AG04449 (cell line): ENCODE results near the gene RASL10A.

Experiments used
- CTCF ChIA-PET: fragments of 350-600 bp; formaldehyde crosslinking; extraction: SDS; loops from one replicate; lab custom pipeline; 2021; ENCODE audit warnings: antibody characterized with exemption; lab: Yijun Ruan, JAX
- POLR2A ChIA-PET: fragments of 400-600, 350-600 bp; formaldehyde crosslinking; extraction: SDS; loops from one replicate; lab custom pipeline; 2020; ENCODE audit warnings: antibody characterized with exemption, inconsistent platforms; lab: Yijun Ruan, JAX
- DNase-seq: peaks from one replicate; pipeline ENCODE4 v3.0.0-alpha.2; 2010; ENCODE audit warnings: low read depth, low spot score
- H3K4me3 ChIP-seq: 2 replicates; pipeline ENCODE4 v1.5.1; 2011; ENCODE audit warnings: low read depth, mild to moderate bottlenecking, control low read depth, low read length
- CTCF ChIP-seq: IDR thresholded peaks from one replicate; pipeline ENCODE4 v1.5.1; 2011; ENCODE audit warnings: mild to moderate bottlenecking, moderate library complexity, low read length, control low read depth, inconsistent platforms; ENCODE audit not compliant: insufficient read depth; ENCODE audit errors: missing control alignments

Gene RASL10A

GRCh38 chr22:29302681-29303465 lies 12.6 kb downstream of the RASL10A start:
- TF ChIP-seq CTCF: no peak
- no peak overlapping the region for H3K4me3 ChIP-seq
- DNase-seq: no peak
- ChIA-PET POLR2A (no interaction called here), CTCF (interaction anchor here (1.1 to 1.7 kb wide), 4 partner anchors 9 to 57 kb away, joined by 3 to 11 read pairs (median 4); no protein-coding TSS in a partner anchor)

GRCh38 chr22:29302402-29302680 lies 13.2 kb downstream of the RASL10A start:
- POLR2A ChIA-PET: no interaction called here
- no peak for DNase-seq
- no peak for TF ChIP-seq CTCF
- H3K4me3 ChIP-seq: no peak overlapping the region
- CTCF ChIA-PET: interaction anchor here (1.1 kb wide), 1 partner anchor 14 kb away, joined by 3 read pairs; no protein-coding TSS in a partner anchor

GRCh38 chr22:29301716-29302401 lies 13.6 kb downstream of the RASL10A start:
- H3K4me3 ChIP-seq: no peak overlapping the region
- ChIA-PET POLR2A (interaction anchor here (0.5 to 1.1 kb wide), 2 partner anchors 12 to 65 kb away, joined by 3 read pairs; no protein-coding TSS in a partner anchor), CTCF (interaction anchor here (2.9 kb wide), 1 partner anchor 58 kb away, joined by 14 read pairs; no protein-coding TSS in a partner anchor)
- TF ChIP-seq CTCF: no peak
- DNase-seq: no peak

GRCh38 chr22:29300807-29301601 lies 14.5 kb downstream of the RASL10A start:
- no peak for DNase-seq
- no peak for TF ChIP-seq CTCF
- CTCF ChIA-PET: interaction anchor here (2.9 kb wide), 1 partner anchor 58 kb away, joined by 14 read pairs; no protein-coding TSS in a partner anchor
- no peak overlapping the region for H3K4me3 ChIP-seq
- POLR2A ChIA-PET: interaction anchor here (1.1 kb wide), 1 partner anchor 13 kb away, joined by 3 read pairs; no protein-coding TSS in a partner anchor

- DNase-seq: no peak
- ChIA-PET POLR2A (no interaction called here), CTCF (interaction anchor here (2.9 kb wide), 1 partner anchor 59 kb away, joined by 14 read pairs; no protein-coding TSS in a partner anchor)
- H3K4me3 ChIP-seq: no peak overlapping the region
- TF ChIP-seq CTCF: no peak
Observed at GRCh38 chr22:29300467-29300806, 15.1 kb downstream of the RASL10A start.
